Measurements from ENCODE around the gene SLC7A10. TPM values are rescaled to one million over a fixed set of nuclear protein-coding genes. Genes with fewer than 3 reads are reported as not detected.

The SLC7A10 gene
- total RNA-seq, 2 donors from 2014 or later: 0.58 to 4.0 TPM

DNA sequence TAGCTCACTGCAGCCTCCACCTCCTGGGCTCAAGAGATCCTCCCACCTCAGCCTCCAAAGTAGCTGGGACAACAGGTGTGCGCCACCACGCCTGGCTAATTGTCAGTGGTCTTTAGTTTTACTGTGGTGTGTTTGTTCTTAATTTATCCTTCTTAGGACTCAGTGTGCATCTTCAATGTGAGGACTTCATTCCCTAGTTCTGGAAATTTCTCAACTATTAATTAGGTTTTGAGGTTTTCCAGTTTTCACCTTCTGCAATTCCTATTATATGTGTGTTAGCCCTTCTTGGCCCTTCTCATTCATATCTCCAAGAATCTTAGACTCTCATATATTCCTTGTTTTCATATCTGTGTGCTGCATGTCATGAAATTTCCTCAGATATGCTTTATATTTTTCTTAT is 32.2 kb upstream of the SLC7A10 start:
- ATAC-seq: no peak
- intact Hi-C loops (cut with DNase I): no loop called here
- no peak for DNase-seq

DNA sequence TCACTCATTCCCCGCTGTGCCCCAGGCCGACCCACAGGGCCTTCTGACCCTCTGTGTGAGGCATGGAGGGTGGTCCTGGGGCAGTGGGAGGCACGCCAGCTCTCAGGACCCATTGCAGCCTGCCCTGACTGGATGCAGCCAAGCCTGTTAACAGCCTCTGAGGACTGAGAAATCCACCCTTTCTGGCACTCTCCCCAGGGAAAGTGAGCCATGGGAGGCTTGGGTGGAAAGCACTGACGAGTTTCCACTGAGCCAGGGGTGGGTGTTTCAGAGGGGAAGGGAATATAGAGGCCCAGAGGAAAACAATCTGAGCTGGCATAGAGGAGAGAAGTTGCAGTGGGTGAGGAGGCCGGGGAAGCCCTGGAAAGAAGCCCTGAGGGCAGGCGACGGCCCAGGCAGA is 30.6 kb upstream of the SLC7A10 start:
- no peak for DNase-seq
- no peak for ATAC-seq
- intact Hi-C loops (cut with DNase I): no loop called here

DNA sequence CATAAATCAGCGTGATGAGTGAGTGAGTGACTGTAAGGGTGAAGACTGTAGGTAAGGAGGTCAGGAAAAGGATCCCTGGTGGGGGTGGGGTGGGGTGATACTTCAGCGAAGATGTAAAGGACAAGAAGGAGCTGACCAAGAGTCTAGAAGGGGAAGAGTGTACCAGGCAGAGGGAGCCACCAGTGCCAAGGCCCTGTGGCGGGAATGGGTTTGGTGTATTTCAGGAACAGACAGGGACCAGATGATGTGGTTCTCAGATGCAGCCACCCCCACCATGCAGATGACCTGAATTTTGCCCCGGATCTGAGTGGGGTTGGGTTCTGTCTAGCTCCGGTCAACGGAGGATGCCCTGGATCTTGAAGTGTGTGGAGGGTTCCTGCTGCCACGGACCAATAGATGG is 30.1 kb upstream of the SLC7A10 start:
- DNase-seq: no peak
- ATAC-seq: no peak
- intact Hi-C loops (cut with DNase I): no loop called here

DNA sequence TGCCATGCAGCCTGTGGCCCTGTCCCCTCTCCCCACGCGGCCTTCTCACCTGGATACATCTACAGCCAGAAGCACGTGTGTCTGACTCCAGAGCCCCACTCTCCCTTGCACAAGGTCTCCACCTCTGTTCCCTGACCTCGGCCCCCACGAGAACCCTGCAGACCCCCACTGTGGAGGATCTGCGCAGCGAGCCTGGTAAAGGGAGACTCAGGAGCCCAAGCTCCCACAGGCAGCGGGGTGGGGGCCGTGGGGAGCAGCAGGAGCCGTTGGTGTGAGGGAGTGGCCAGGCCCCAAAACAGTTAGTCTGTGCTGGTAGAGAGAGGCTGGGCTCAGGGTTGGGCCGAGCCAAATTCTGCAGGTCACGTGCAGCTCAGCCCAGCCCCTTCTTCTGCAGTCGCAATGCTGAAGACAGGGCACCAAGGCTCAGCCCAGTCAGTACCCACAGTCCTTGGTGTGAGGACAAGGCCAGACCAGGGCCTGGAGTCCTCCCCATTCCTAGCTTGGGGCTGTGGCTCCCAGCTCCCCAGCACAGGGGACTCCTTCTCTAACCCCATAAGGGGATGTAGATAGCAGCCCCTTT is 28.7 kb upstream of the SLC7A10 start:
- peak in 1 of 2 donors; percentile 61 for ATAC-seq
- intact Hi-C loops (cut with DNase I): no loop called here
- no peak for DNase-seq

DNA sequence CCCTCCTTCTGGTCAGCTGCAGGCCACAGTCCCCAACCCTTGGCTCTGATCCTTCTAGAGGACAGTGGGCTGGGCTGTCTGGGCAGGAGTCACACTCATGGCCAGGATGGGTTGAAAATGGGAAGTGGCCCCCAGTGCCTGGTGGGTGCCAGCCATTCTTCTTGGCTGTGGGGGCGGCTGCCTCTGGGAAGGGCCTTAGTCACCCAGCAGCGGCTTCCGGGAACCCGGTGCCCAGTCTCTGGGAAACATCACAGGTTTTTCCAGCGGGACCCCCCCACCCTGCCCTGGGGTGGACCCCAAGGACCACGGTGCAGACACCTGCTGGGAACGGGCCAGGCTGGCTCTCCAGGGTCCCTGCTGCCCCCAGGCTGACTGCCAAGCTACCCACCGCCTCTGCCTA is 27.3 kb upstream of the SLC7A10 start:
- intact Hi-C loops (cut with DNase I): no loop called here
- ATAC-seq (peak in 1 of 2 donors; percentile 19), DNase-seq (no peak)

GRCh38 chr19:33252418-33252962 is 26.8 kb upstream of the SLC7A10 start:
- intact Hi-C loops (cut with DNase I): no loop called here
- DNase-seq: no peak
- no peak for ATAC-seq

DNA sequence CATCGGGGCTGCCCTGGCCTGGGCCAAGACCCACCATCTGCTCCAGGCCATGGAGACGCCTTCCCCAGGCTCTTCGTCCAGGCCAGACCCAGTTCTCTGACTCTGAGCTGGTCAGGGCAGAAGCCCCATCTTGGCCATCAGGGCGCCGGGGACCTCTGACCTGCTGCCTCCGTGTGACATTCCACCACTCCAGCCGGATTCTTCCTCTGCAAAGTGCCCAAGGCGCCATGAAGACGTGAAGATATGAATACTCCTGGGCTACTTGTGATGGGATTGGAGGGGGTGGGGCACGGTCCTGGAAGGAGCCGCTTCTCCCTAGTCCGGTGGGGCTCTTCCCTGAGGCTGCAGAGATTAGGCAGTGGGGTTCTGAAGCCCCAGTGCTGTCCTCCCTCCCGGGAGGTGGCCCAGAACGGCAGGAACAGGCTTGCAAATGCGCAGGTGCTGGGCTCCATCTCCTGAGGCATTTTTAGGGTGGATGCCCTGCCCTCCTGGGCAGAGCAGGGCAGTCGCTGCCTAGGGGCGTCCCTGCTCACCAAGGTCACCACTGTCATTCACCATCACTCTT is 26.0 kb upstream of the SLC7A10 start:
- intact Hi-C loops (cut with DNase I): no loop called here
- ATAC-seq (no peak), DNase-seq (no peak)

DNA sequence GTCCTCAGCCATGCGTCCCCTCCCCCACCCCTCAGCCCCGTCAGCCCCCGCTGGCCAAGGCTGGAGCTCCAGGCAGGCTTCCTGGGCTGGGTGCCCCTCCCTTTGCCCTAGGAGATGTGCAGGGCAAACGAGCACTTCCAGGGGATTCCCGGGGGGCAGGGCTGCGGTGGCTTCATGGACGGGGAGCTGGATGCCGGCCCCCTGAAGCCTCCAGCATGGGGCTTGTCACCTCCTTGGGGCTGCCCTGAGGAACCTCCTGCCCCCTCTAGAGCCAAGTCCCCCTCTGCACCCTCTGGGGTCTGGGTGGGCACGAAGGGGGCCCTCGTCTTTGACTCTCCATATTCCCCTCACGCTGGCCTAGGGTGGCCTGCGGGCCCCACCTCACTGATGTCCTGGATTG is 25.4 kb upstream of the SLC7A10 start:
- DNase-seq (no peak), ATAC-seq (no peak)
- intact Hi-C loops (cut with DNase I): no loop called here

DNA sequence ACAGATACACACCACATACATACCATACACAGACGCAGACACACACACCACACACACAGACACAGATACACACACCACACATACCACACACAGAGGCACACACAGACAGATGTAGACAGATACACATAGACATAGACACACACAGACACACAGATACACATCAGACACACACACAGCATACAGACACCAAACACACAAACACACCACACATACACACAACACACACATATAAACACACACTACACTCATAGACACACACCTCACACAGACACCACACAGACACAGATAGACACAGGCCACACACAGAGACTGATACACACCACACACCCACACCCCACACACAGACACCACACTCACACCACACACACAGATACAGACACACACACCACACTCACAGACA is 24.9 kb upstream of the SLC7A10 start:
- intact Hi-C loops (cut with DNase I): no loop called here
- ATAC-seq (no peak), DNase-seq (no peak)

- ATAC-seq (no peak), DNase-seq (no peak)
- intact Hi-C loops (cut with DNase I): loop anchor here in 1 of 2 donors (10.0 kb wide), 1 partner anchor 515 kb away; no protein-coding TSS in a partner anchor
These were observed 24.2 kb upstream of the SLC7A10 start for GRCh38 chr19:33249740-33250366.

DNA sequence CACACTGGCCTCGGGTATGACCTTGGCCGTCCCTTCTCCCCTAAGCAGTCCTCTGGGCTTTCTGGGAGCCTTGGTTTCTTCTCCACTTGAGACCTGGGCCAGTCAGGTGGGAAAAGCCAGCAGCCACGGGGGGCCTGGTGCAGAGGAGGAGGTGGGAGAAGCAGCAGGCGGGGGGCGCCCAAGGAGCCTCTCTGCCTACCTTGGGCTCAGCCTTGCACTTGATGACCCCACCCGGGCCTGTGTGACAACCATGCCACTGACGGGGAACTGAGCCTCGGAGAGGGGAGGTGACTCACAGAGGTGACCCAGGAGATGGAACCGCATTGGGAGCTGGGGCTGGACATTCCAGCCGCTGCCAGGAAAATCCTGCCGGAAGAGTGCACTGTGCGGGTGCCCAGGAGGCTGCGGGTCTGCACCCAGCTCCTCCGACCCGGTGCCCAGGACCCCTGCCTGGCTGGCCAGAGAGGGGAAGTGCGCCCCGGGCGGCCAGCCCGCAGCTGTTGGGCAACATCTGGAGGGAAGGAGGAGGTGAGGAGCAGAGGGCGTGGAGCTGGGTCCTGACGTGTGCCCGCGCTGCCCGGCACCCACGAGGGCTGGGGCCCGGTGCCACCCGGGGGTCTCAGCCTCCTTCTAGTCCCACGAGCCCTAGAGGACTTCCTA is 23.4 kb upstream of the SLC7A10 start:
- DNase-seq (no peak), ATAC-seq (peak in 1 of 2 donors; percentile 46)
- intact Hi-C loops (cut with DNase I): loop anchor here in 1 of 2 donors (10.0 kb wide), 1 partner anchor 516 kb away; no protein-coding TSS in a partner anchor

- ATAC-seq: no peak
- intact Hi-C loops (cut with DNase I): loop anchor here in 1 of 2 donors (10.0 kb wide), 1 partner anchor 516 kb away; no protein-coding TSS in a partner anchor
- no peak for DNase-seq
These were observed 22.9 kb upstream of the SLC7A10 start for GRCh38 chr19:33248553-33248953.

- no peak for DNase-seq
These were observed 22.5 kb upstream of the SLC7A10 start for GRCh38 chr19:33248104-33248503.

DNA sequence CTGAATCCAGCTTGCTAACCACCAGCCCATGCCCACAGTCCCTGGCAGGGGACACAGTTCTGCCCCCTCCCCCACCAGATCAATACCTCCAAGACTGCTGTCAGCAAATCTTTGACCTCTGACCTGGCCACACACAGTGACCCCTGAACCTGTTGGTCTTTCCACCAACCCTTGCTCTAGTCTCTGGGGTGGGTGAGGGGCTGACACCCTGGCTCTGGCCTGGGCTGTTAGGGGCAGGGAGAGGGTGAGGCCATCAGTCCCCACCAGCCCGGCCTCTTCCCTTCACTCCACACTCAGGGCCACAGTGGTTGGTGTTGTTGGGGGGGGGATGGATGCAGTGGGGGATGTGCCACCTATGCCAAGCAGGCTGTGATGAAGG is 21.8 kb upstream of the SLC7A10 start:
- no peak for DNase-seq
- ATAC-seq: no peak

More at GRCh38 chr19:33248104-33248503, 22.5 kb upstream of the SLC7A10 start:
- intact Hi-C loops (cut with DNase I): loop anchor here in 1 of 2 donors (10.0 kb wide), 1 partner anchor 517 kb away; no protein-coding TSS in a partner anchor
- no peak for ATAC-seq

GRCh38 chr19:33246709-33247440 is 21.2 kb upstream of the SLC7A10 start:
- DNase-seq (no peak), ATAC-seq (no peak)
- intact Hi-C loops (cut with DNase I): loop anchor here in 1 of 2 donors (10.0 kb wide), 1 partner anchor 518 kb away; no protein-coding TSS in a partner anchor

More for the DNA sequence above, 21.8 kb upstream of the SLC7A10 start:
- intact Hi-C loops (cut with DNase I): loop anchor here in 1 of 2 donors (10.0 kb wide), 1 partner anchor 517 kb away; no protein-coding TSS in a partner anchor

- ATAC-seq: peak in 1 of 2 donors; percentile 70
- intact Hi-C loops (cut with DNase I): loop anchor here in 1 of 2 donors (10.0 kb wide), 1 partner anchor 519 kb away; no protein-coding TSS in a partner anchor
- peak; percentile 43 for DNase-seq
These were observed 20.5 kb upstream of the SLC7A10 start for GRCh38 chr19:33245948-33246708.

DNA sequence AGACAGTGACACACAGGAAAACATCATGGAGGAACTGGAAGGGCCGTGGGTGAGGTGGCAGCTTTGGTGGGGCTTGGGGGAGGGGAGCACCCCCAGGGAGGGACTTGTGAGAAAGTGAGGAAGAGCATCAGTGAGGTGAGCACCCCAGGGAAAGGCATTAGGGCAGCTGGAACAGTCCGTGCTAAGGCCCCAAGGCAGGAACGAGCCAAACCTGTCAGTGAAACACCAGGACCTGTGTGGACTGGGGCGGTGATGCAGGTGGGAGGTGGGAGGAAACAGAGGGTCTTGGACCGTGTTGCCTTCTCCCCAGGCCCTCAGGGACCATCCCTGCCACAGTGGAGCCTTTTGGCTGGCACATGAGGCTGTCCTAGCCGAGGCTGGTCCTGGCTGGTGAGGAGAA is 17.3 kb upstream of the SLC7A10 start:
- DNase-seq (no peak), ATAC-seq (no peak)
- intact Hi-C loops (cut with DNase I): loop anchor here in 1 of 2 donors (10.0 kb wide), 1 partner anchor 522 kb away; no protein-coding TSS in a partner anchor

DNA sequence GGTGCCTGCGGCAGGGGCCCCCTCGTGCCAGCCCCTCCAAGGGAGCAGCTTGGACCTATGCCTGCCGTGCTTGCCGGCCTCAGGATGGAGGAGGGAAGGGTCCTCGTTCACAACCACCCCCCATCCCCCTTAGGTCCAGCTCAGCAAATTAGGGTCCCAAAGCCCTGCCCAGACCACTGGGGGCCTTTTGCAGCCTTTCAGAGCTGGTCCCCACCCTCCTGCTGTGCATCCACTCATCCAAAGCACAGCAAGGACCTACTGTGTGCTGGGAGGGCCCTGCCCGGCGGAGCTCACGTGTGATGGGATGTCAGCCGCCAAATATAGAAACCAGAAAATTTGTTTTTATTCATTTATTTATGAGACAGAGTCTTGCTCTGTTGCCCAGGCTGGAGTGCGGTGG is 16.5 kb upstream of the SLC7A10 start:
- intact Hi-C loops (cut with DNase I): loop anchor here in 1 of 2 donors (10.0 kb wide), 1 partner anchor 523 kb away; no protein-coding TSS in a partner anchor
- ATAC-seq (no peak), DNase-seq (no peak)
